GM12891 (cell line): ENCODE data around the gene EPX.

ENCODE experiments used
- PAX5 ChIP-seq: IDR thresholded peaks from 2 replicates; pipeline ENCODE4 v1.6.1; 2011; ENCODE audit warnings: low read length, moderate library complexity, mild to moderate bottlenecking; ENCODE audit not compliant: insufficient read depth, severe bottlenecking
- POLR2A ChIP-seq: IDR thresholded peaks from 2 replicates; pipeline ENCODE4 v1.6.1; 2011; ENCODE audit warnings: low read depth, low read length, control low read depth
- POLR2AphosphoS5 ChIP-seq: IDR thresholded peaks from 2 replicates; pipeline ENCODE4 v1.6.1; 2011; ENCODE audit warnings: low read depth, low read length, control low read depth
- POU2F2 ChIP-seq: IDR thresholded peaks from 2 replicates; pipeline ENCODE4 v1.6.1; 2011; ENCODE audit warnings: low read depth, mild to moderate bottlenecking, control low read depth, low read length, moderate library complexity
- SPI1 ChIP-seq: IDR thresholded peaks from 2 replicates; pipeline ENCODE4 v1.6.1; 2011; ENCODE audit warnings: low read depth, low read length, control low read depth
- TAF1 ChIP-seq: IDR thresholded peaks from 2 replicates; pipeline ENCODE4 v1.6.1; 2011; ENCODE audit warnings: low read depth, low read length, control low read depth

DNA sequence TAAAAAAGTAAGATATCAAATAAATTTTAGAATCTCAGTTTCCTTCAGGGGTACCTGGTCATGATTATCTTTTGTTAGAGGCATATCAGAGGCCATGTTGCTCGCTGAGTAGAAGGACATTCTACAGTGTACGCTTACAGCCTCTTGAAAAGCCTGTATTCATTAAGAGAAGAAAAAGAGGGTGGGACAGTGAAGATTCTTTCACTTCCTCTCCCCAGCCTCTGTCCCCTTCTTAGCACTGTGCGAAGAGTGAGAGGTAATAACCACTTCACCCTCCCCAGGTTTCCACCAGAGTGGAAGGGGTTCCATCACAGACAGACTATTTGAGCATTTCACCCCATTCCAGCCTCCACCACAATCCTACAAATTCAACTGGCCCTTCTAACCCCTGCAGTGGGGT lies 41.0 kb downstream of the EPX start:
- no peak for TF ChIP-seq POLR2A
- TF ChIP-seq POLR2AphosphoS5 = no peak
- TF ChIP-seq TAF1 = no peak
- TF ChIP-seq POU2F2 = no peak
- peak; percentile 99 for TF ChIP-seq SPI1
- TF ChIP-seq PAX5 = no peak
